Measurements from ENCODE around the gene PCP2. TPM values are rescaled to one million over a fixed set of nuclear protein-coding genes. Genes with fewer than 3 reads are reported as not detected.

The PCP2 gene
- total RNA-seq (ENCODE audit: low replicate concordance), result not detected in 2 replicates

DNA sequence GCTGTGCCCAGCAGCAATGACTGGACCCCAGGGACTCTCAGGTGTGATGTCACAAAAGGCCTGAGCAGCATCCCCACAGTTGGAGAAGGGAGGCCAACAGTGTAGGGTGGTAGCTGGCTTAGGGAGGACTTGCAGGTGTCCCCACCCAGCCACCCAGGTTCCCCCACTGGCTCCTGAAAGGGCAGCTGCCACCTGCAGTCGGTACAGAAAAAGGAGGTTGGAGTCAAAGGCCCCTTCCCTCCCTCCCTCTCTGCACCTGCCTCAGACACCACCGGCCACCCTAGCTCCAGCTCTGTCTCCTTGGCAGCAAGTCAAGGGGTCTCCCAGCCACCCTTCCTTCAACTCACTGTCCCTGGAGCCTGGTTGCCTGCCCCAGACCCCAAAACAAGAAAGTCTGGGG, at the start of gene PCP2:
Gene PCP2 (minus strand): TSS at position 22 of the 400 bp plus-strand sequence. CDS start 262 bp downstream, outside the sequence.
- no peak for TF ChIP-seq EZH2 (IDR thresholded peaks at IDR 0.05)
- no peak for TF ChIP-seq EZH2phosphoT487 (IDR thresholded peaks at IDR 0.05)
- TF ChIP-seq, protein P1, sequence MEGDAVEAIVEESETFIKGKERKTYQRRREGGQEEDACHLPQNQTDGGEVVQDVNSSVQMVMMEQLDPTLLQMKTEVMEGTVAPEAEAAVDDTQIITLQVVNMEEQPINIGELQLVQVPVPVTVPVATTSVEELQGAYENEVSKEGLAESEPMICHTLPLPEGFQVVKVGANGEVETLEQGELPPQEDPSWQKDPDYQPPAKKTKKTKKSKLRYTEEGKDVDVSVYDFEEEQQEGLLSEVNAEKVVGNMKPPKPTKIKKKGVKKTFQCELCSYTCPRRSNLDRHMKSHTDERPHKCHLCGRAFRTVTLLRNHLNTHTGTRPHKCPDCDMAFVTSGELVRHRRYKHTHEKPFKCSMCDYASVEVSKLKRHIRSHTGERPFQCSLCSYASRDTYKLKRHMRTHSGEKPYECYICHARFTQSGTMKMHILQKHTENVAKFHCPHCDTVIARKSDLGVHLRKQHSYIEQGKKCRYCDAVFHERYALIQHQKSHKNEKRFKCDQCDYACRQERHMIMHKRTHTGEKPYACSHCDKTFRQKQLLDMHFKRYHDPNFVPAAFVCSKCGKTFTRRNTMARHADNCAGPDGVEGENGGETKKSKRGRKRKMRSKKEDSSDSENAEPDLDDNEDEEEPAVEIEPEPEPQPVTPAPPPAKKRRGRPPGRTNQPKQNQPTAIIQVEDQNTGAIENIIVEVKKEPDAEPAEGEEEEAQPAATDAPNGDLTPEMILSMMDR (IDR thresholded peaks at IDR 0.05), result no peak
- Histone ChIP-seq H3K9me3 (ENCODE audit: low read depth) (no peaks in the 10 kb centered on the region), H3K4me3 (no peak within 1 kb of the TSS), H3K27me3 (peaks cover 26% of the 10 kb centered on the region), H3F3A (ENCODE audit: low read depth) (peaks cover 12% of the 10 kb centered on the region), H3K4me2 (no peak within 1 kb of the TSS), H4K20me1 (ENCODE audit: low read depth) (no peaks in the 10 kb centered on the region), H3K36me3 (no peaks in the 10 kb centered on the region), H3K9ac (no peak within 1 kb of the TSS), H3K27ac (no peak within 1 kb of the TSS), H3K4me1 (peaks cover 5% of the 10 kb centered on the region), H3K79me2 (ENCODE audit: low read depth) (peaks cover 32% of the 10 kb centered on the region), H2AFZ (replicated peaks) (no peak within 1 kb of the TSS)
- Mint-ChIP-seq H3K4me3 (peak within 1 kb of the TSS; percentile 3), H3K9me3 (no peaks in the 10 kb centered on the region), H3K27me3 (ENCODE audit: insufficient read depth, low read depth) (peaks cover 16% of the 10 kb centered on the region), H3K27ac (peak within 1 kb of the TSS; percentile 53), H3K4me1 (peaks cover 23% of the 10 kb centered on the region), H3K36me3 (peaks cover 6% of the 10 kb centered on the region)
- DNase-seq (ENCODE audit: low spot score), result no peak

DNA sequence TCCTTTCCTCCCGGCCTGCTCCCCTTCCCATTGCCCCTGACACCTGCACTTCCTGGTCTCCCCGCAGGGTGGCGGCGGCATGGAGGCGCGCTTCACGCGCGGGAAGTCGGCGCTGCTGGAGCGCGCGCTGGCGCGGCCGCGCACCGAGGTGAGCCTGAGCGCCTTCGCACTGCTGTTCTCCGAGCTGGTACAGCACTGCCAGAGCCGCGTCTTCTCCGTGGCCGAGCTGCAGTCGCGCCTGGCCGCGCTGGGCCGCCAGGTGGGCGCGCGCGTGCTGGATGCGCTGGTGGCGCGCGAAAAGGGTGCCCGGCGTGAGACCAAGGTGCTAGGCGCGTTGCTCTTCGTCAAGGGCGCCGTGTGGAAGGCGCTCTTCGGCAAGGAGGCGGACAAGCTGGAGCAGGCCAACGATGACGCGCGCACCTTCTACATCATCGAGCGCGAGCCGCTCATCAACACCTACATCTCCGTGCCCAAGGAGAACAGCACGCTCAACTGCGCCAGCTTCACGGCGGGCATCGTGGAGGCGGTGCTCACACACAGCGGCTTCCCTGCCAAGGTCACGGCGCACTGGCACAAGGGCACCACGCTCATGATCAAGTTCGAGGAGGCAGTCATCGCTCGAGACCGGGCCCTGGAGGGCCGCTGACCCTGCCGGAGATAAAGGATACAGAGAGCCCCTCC, 48.8 kb upstream of the PCP2 start:
- Mint-ChIP-seq H3K9me3 (no peaks in the 10 kb centered on the region), H3K4me3 (peak overlapping the region; percentile 90), H3K27ac (no peak overlapping the region), H3K27me3 (ENCODE audit: insufficient read depth, low read depth) (peaks cover 22% of the 10 kb centered on the region), H3K36me3 (peaks cover 7% of the 10 kb centered on the region), H3K4me1 (peaks cover 18% of the 10 kb centered on the region)
- Histone ChIP-seq H3K4me2 (peak overlapping the region; percentile 99), H2AFZ (replicated peaks) (no peak overlapping the region), H3K4me1 (no peaks in the 10 kb centered on the region), H3K79me2 (ENCODE audit: low read depth) (peaks cover 14% of the 10 kb centered on the region), H3K9ac (no peak overlapping the region), H3K36me3 (no peaks in the 10 kb centered on the region), H3F3A (ENCODE audit: low read depth) (no peaks in the 10 kb centered on the region), H3K27ac (no peak overlapping the region), H3K4me3 (peak overlapping the region; percentile 99), H3K9me3 (ENCODE audit: low read depth) (no peaks in the 10 kb centered on the region), H3K27me3 (peaks cover 29% of the 10 kb centered on the region), H4K20me1 (ENCODE audit: low read depth) (peaks cover 17% of the 10 kb centered on the region)
- TF ChIP-seq EZH2phosphoT487 (IDR thresholded peaks at IDR 0.05) (no peak), EZH2 (IDR thresholded peaks at IDR 0.05) (no peak)
- TF ChIP-seq, protein P1 (IDR thresholded peaks at IDR 0.05), result no peak
- DNase-seq (ENCODE audit: low spot score), result no peak

DNA sequence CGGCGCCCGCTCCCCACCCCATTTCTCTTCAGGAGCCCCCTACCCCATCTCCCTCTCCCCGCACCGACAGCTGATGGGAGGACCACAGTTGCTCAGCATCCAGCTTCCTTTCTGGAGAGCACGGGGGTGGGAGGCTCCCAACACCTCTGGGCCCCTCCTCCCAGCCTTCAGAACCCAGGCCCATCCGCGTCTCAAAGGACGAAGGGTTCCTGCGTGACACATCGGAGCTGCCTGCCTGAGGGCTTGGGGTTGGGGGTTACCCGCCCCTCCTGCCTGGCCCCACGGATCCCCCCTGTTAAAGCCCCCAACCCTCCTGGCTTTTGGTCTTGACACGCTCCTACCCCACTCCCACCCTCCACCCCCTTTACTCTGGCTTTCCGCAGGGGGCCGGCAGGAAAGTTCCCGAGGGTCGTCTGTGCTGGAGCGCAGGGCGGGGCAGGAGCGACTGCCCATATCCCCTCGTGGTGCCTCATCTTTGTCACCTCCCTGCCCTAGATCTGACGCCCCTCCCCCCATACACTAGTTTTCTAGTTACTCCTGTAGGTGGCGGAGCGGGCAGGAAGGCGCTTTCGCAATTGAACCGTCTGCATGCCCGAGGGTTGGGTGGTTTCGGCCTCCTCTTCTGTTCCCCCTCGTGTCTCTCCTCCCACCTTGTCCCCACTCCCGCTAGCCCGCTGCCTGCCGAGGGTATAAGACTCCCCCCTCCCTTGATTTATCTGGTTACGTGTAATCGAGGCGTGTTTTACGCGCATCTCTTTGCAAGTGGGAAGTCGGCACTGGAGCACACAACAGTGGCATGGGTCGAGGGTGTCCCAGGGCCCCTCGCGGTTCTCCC, 48.0 kb upstream of the PCP2 start:
- H3K27ac Mint-ChIP-seq, result no peak overlapping the region
- peak overlapping the region; percentile 90 for H3K4me3 Mint-ChIP-seq
- H3K36me3 Mint-ChIP-seq, result peaks cover 7% of the 10 kb centered on the region
- Histone ChIP-seq H3F3A (ENCODE audit: low read depth) (no peaks in the 10 kb centered on the region), H3K9ac (peak overlapping the region; percentile 82), H3K9me3 (ENCODE audit: low read depth) (no peaks in the 10 kb centered on the region), H3K27me3 (peaks cover 37% of the 10 kb centered on the region), H4K20me1 (ENCODE audit: low read depth) (peaks cover 17% of the 10 kb centered on the region), H3K36me3 (no peaks in the 10 kb centered on the region), H3K4me3 (peak overlapping the region; percentile 99), H2AFZ (replicated peaks) (peak overlapping the region; percentile 83), H3K4me1 (no peaks in the 10 kb centered on the region), H3K4me2 (peak overlapping the region; percentile 99), H3K79me2 (ENCODE audit: low read depth) (peaks cover 14% of the 10 kb centered on the region), H3K27ac (no peak overlapping the region)
- DNase-seq (ENCODE audit: low spot score), result peak; percentile 92
- peaks cover 28% of the 10 kb centered on the region for H3K27me3 Mint-ChIP-seq (ENCODE audit: insufficient read depth, low read depth)
- no peaks in the 10 kb centered on the region for H3K9me3 Mint-ChIP-seq
- TF ChIP-seq EZH2 (IDR thresholded peaks at IDR 0.05), result no peak
- no peak for TF ChIP-seq EZH2phosphoT487 (IDR thresholded peaks at IDR 0.05)
- TF ChIP-seq, protein P1 (IDR thresholded peaks at IDR 0.05), result peak; percentile 56
- H3K4me1 Mint-ChIP-seq, result peaks cover 18% of the 10 kb centered on the region
